C4-2B (cell line): Measurements from ENCODE around the gene GLRX.

Experiments
- ZFX ChIP-seq: fragments of 450-650 bp; IDR thresholded peaks from 2 replicates; pipeline ENCODE4 v1.6.1; 2017
- TF ChIP-seq, protein P1 (sequence below): fragments of 450-650 bp; conservative IDR thresholded peaks from 2 replicates; pipeline ENCODE4 v1.5.1; 2017; ENCODE audit warnings: mild to moderate bottlenecking

DNA sequence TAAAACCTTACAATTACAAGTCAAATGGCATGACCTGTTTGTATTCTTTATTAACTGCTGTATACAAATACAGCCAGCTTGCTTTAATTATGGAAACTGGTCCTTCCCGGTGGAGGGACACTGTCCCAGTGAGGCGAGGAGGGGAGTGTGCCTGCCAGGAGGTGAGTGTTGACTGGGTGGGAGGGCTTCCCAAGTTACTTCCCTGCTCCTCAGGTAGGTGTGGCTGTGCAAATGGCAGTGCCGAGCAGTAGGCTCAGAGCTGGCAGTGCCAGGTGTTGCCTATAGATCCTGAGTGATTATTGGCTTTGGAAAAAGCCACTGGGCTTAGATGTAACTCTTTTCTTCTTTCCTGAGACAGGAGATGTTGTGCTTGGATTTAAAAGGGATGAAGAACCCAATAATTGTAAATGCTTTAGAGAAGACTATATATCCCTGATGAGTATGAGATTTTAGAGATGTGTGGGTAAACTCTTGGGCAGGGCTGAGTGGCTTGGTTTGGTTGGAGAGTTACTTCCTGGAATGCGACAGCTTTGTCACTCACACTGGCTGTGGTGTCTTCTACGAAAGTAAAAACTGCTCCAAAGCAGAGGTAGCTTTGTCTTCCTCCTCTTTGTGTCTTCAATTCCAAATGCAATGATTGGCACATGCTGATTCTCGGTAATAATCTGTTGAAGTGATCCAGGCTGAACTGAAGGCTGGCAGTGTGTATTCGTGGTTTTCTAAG, 43.7 kb downstream of the GLRX start:
- TF ChIP-seq, protein P1, sequence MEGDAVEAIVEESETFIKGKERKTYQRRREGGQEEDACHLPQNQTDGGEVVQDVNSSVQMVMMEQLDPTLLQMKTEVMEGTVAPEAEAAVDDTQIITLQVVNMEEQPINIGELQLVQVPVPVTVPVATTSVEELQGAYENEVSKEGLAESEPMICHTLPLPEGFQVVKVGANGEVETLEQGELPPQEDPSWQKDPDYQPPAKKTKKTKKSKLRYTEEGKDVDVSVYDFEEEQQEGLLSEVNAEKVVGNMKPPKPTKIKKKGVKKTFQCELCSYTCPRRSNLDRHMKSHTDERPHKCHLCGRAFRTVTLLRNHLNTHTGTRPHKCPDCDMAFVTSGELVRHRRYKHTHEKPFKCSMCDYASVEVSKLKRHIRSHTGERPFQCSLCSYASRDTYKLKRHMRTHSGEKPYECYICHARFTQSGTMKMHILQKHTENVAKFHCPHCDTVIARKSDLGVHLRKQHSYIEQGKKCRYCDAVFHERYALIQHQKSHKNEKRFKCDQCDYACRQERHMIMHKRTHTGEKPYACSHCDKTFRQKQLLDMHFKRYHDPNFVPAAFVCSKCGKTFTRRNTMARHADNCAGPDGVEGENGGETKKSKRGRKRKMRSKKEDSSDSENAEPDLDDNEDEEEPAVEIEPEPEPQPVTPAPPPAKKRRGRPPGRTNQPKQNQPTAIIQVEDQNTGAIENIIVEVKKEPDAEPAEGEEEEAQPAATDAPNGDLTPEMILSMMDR: no peak
- no peak for TF ChIP-seq ZFX
